SK-N-DZ (cell line): ENCODE results near the gene SLC4A11. TPM values are rescaled to one million over a fixed set of nuclear protein-coding genes. Genes with fewer than 3 reads are reported as not detected.
A peak's percentile ranks its signal among the peaks of the same experiment; 100 is the strongest.

Experiments used
- DNase-seq: peaks from one replicate; pipeline ENCODE4 v3.0.0-alpha.2; 2015; ENCODE audit warnings: low spot score
- polyA plus RNA-seq, 2 experiments: library from polyadenylated mRNA; depleted of rRNA; stranded (reverse); fragments of >200 nt; gene quantifications; 2 replicates each; pipeline ENCODE4 v1.2.3, GENCODE V29; 2014

The SLC4A11 gene
- polyA plus RNA-seq (2014; cell fraction: cytosol; rRNA removed): 0.08 TPM in 1 of 2 replicates, not detected in the other
- 1.2 and 1.5 TPM in 2 replicates for polyA plus RNA-seq (2014; cell fraction: nucleus; rRNA removed)

- DNase-seq: no peak
Measured at GRCh38 chr20:3239026-3239866, at the start of gene SLC4A11. TSS of gene SLC4A11 (minus strand) at chr20:3239190. CDS start at chr20:3239137, 53 bp downstream.

DNA sequence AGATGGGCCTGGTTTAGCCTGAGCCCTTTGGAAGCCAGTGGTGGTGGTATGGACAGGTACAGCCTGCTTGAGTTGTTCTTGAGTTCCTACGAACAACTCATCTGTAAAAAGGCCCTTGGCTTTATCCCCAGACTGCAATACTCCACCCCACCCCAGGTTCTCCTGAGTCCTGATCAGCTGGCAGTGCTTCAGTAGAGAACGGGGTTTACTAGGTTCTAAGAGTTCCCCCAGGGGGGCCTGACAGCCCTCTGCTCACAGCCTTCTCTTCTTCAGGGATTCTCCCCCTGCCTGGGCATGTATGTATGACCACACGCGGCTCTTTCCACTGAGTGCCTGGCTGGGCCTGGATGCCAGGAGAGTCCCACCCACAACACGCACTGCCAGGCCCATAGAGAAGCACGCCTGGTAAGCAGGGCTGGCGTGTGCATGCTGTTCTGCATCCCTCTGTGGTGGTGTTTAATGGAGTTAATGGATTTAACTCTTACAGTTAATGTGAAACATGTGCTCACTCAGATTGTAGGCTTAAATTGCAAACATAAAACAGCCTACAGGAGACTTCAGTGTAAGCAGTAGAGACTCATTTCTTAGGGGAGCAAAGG, 44.3 kb upstream of the SLC4A11 start:
- no peak for DNase-seq

GRCh38 chr20:3282271-3283221, 43.6 kb upstream of the SLC4A11 start:
- peak; percentile 16 for DNase-seq

DNA sequence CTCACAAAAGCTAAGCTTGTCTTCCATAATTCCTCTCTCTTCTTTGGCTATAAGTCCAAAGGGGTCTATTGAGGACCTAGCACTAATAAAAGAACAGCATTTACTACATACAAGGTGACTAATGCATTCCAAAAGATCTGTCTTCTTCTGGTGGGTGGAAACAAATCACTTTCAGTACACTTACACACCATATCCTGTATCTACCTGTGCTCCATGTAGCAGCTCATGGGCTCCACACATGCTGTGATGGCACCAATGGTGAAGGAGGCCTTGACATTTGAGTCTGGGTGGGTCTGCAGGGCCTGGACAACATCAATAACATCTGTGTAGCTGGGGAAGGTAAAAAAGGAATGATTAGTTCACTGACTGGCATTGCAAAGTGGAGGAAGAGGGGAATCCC, 42.4 kb upstream of the SLC4A11 start:
- DNase-seq: no peak

DNA sequence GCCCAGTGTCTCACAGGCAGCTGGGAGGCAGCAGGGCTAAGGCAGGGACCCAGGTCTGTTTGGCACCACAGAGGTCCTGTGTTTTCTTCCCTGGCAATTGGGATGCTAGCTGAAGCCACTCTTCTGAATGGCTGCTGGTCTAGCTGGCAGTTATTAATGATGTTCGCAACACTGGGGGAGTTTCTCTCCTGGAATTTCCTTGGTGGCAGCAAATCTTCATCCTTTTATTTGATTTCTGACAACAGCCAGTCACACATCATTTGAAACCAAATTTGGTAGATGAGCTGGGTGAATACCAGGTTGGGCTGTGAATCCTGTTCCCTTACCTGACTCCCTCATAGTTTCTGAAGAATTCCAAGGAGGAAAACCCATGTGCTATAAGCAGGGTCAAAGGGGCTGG, 40.8 kb upstream of the SLC4A11 start:
- DNase-seq: no peak

GRCh38 chr20:3277686-3278465, 38.9 kb upstream of the SLC4A11 start:
- no peak for DNase-seq

DNA sequence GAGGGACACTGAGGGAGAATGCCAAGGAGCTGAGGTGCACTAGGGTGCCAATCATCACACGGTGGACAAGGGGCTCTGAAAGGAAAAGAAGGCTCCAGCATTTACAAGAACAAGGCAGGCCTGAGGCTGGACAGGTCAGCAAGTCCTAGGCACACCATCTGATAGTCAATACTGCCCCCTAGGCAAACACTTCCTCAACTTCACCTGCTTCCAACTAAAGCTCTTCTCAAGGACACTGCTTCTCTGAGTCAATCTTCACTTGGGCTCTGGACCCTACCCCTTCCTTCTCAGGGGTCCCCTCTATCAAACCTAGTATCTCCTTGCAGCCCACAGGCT, 37.7 kb upstream of the SLC4A11 start:
- no peak for DNase-seq

DNA sequence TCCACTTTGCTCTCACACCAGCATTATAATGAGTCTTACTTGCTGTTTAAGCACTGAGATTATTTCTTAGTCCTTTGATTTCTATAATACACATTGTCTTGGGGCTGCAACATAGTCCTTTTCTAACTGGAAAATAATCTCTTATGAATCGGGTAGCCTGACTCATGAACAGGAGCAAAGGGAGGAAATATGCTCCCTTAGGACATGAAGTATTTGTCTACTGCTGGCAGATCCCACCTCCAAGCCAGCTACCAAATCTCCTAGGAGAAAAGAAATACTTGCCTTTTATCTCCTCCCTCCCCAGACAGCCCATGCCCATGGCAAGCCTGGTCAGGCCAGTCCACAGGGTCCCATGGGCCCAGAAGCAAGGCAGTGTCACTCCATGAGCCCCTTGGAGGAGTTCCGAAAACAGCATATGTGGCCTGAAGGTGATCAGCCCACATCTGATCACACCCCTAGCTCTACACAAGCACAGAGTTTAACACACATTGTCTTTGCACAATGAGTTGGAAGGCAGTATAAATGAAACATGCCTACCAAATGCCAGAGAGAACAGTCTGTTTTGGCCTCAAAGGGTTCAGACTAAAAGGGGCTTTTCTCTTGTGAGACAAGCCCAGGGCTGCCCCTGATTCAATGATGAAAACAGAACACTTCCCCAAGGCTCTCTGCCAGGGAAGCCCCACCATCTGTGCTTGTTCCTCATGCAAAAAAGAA, 37.1 kb upstream of the SLC4A11 start:
- DNase-seq: no peak

GRCh38 chr20:3275064-3275935, 36.3 kb upstream of the SLC4A11 start:
- no peak for DNase-seq

DNA sequence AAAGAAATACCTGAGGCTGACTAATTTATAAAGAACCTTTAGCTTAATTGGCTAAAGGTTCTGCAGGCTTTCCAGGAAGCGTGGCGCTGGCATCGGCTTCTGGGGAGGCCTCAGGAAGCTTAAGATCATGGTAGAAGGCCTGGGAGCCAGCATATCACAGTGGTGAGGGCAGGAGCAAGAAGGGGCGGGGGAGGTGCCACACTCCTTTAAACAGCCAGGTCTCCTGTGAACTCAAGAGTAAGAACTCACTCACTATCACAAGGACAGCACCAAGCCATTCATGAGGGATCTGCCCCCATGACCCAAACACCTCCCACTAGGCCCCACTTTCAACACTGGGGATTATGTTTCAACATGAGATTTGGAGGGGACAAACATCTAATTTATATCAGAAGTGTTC, 34.4 kb upstream of the SLC4A11 start:
- DNase-seq: no peak

GRCh38 chr20:3270051-3270450, 31.1 kb upstream of the SLC4A11 start:
- DNase-seq: no peak

GRCh38 chr20:3262566-3262965, 23.6 kb upstream of the SLC4A11 start:
- DNase-seq: no peak

GRCh38 chr20:3258429-3258828, 19.4 kb upstream of the SLC4A11 start:
- no peak for DNase-seq

GRCh38 chr20:3255728-3256127, 16.7 kb upstream of the SLC4A11 start:
- DNase-seq: no peak

DNA sequence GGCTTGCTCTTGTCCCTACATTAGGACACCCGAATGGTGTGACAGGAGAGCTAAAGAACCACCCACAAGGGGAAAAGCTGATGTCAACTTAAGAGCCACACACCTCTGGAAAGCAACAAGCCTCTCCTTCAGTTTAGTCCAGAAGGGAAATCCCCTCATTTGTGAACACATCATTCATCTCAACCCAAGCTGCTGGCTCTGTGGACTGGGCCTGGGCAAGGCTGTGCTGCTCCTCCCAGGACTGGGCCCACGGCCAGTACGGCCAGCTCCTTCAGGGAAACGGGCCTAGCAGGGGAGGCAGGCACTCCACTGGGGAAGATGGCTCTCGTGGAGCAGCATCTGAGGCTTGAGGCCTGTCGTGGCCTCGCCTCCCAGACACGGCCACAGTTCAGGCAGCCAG, 12.8 kb upstream of the SLC4A11 start:
- no peak for DNase-seq

DNA sequence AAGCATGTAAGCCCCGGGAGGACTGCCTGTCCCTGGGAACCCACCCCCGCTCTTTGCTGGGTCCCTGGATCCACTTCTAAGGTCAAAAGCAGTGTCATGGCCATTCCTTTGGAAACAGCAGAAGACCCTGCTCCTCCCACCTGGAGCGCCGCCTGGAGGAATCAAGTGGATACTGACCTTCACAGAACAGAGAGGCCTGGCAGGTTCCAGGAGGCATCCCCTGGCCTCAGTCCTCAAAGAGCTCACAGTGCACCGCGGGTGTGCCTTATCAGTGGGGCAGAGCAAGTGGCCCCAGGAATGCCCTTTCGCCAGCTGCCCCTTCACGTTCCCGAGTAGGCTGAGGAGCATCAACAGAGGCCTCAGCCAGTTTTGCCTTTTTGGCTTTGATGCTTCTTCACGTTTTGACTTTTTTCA, 11.1 kb upstream of the SLC4A11 start:
- no peak for DNase-seq

DNA sequence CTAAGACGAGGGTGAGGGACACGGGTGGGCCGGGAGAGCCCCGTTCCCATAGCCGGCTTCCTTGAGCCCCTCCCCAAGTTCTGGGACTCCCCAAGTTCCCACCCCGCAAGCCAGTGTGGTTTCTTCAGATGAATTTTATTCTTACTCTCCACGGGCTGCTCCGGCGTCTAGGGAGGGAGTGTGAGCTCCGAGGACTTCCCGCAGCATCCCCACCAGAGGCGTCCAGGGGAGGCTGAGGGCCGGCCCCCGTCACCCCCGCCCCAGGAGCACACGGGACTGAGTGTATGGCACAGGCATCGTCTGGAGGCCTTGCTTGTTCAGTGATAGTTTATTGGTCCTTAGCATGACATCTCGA, 10.0 kb upstream of the SLC4A11 start:
- DNase-seq: no peak

DNA sequence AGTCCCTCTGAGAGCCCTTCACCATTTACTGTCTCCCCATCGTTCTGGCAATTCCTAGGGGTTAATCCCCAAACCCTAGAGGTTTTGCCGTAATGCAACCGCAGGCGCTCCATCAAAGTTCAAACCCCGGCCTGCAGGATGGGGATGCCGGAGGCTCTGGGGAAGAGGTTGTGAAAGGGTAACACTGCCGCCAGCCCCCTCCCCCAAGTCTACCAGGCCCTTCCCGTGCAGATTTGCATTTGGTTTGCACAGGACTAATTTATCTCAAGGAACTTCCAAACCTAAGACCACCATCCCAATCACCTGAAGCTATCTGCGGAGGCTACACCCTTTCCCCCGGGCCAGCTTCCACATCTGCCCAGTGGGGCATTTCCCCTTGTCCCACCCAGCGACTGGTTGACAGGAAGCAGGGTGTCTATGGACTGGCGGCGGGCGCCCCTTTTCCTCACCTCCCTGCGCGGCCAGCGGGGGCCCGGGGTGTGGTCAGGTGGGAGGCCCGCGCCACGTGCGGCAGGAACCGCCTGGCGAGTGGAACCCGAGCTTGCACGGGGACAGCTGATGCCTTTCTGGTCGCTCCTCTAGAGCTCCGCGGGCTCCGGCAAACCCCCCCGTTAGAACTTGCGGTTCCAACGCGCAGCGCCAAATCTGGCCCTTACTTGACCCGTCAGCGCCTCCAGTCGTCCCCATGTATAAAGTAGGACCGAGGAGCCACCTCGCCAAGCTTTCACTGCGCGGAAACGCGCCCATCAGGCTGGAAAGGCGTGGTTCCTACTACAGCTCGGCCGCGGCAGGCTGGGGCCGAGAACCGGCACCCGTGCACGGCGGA, 9.4 kb upstream of the SLC4A11 start:
- DNase-seq: no peak

DNA sequence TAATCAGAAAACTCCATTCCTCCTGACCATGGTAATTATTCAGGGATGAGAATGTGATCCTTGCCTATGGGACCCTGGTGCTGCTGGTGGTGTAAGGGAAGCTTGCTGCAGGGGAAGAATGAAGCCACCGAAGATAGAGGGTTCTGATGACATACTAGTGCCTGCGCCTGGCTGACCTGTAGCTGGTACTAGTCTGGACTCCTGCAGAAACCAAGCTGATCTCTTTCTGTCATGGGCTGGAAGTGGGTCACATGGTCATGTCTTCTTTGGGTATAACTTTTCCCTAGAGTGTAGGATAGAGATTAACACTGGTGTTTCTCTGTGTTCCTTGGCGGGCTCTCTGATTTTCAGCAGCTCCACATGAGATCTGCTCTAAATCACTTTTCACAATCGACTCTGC, 8.6 kb upstream of the SLC4A11 start:
- DNase-seq: no peak
